ENCODE results near the gene MYEF2.

- TF ChIP-seq ZFP30 (CRISPR knock-in tag; IDR thresholded peaks at IDR 0.05) = no peak
- no peak for TF ChIP-seq CSDC2 (CRISPR knock-in tag; IDR thresholded peaks at IDR 0.05)
Measured at GRCh38 chr15:48121849-48122248, 56.2 kb downstream of the MYEF2 start.

Data from SK-N-SH treated with all-trans-retinoic acid at 6 μM for 48 hours (cell line).